ENCODE measurements around the gene MYORG.
A peak's percentile ranks its signal among the peaks of the same experiment; 100 is the strongest.

The MYORG gene

DNA sequence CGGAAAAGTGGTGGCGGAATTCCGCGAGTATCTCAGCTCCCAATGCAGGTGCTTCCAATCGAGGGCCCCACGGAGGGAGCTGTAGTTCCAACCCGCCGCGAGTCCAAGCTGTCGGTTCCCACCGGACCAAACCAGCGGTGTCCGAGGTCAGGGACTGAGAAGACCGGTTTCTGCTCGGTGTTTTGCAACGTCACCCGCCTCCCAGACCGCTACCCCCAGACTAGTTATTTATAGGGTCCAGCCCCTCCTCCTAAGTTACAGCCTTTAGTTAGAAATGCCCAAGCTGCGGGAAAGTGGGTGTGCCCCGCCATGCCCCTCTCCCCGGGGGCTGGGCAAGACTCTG, 677 bp upstream of the MYORG start:
- Histone ChIP-seq H3K9me3 (ENCODE audit: insufficient read depth, low read length, severe bottlenecking) (no peaks in the 10 kb centered on the region), H3K4me1 (ENCODE audit: insufficient read depth, low read length) (peaks cover 32% of the 10 kb centered on the region), H3K4me2 (ENCODE audit: insufficient read depth, low read length) (peak overlapping the region; percentile 76), H3K9ac (ENCODE audit: low read depth, low read length) (peak overlapping the region; percentile 58; the same call in 1 of the 2 replicates), H3K27ac (ENCODE audit: low read length) (no peak overlapping the region), H3K27me3 (ENCODE audit: insufficient read depth, low read length, poor library complexity) (no peaks in the 10 kb centered on the region), H2AFZ (ENCODE audit: low read depth, low read length) (peak overlapping the region; percentile 60), H3K36me3 (ENCODE audit: insufficient read depth, low read length) (no peaks in the 10 kb centered on the region), H4K20me1 (ENCODE audit: insufficient read depth, low read length) (0 out of 2 replicates have a peak, but pooled peaks cover 7% of the 10 kb centered on the region), H3K4me3 (ENCODE audit: low read depth in 1 of 2, low read length in 2 of 2) (peak overlapping the region in 1 of 2 experiments; percentile 58; a peak in 3 of 4 replicates), H3K79me2 (ENCODE audit: insufficient read depth, low read length) (no peaks in the 10 kb centered on the region)
- DNase-seq (no peak), ATAC-seq (ENCODE audit: insufficient read depth, low read depth) (no peak)
- no peak for TF ChIP-seq EZH2 (IDR thresholded peaks at IDR 0.05; ENCODE audit: borderline replicate concordance, low read depth, low read length, severe bottlenecking)
- TF ChIP-seq, protein P1, sequence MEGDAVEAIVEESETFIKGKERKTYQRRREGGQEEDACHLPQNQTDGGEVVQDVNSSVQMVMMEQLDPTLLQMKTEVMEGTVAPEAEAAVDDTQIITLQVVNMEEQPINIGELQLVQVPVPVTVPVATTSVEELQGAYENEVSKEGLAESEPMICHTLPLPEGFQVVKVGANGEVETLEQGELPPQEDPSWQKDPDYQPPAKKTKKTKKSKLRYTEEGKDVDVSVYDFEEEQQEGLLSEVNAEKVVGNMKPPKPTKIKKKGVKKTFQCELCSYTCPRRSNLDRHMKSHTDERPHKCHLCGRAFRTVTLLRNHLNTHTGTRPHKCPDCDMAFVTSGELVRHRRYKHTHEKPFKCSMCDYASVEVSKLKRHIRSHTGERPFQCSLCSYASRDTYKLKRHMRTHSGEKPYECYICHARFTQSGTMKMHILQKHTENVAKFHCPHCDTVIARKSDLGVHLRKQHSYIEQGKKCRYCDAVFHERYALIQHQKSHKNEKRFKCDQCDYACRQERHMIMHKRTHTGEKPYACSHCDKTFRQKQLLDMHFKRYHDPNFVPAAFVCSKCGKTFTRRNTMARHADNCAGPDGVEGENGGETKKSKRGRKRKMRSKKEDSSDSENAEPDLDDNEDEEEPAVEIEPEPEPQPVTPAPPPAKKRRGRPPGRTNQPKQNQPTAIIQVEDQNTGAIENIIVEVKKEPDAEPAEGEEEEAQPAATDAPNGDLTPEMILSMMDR (IDR thresholded peaks at IDR 0.05; ENCODE audit: borderline replicate concordance, extremely low read depth, low read length, poor library complexity, severe bottlenecking), result no peak

- H4K20me1 ChIP-seq (ENCODE audit: insufficient read depth, low read length), result 0 out of 2 replicates have a peak, but pooled peaks cover 7% of the 10 kb centered on the region
- peak; percentile 33 for DNase-seq
- H3K4me1 ChIP-seq (ENCODE audit: insufficient read depth, low read length), result peaks cover 32% of the 10 kb centered on the region
- H3K9me3 ChIP-seq (ENCODE audit: insufficient read depth, low read length, severe bottlenecking), result no peaks in the 10 kb centered on the region
- peak overlapping the region; percentile 63 for H2AFZ ChIP-seq (ENCODE audit: low read depth, low read length)
- peak overlapping the region; percentile 76 for H3K4me2 ChIP-seq (ENCODE audit: insufficient read depth, low read length)
- no peaks in the 10 kb centered on the region for H3K36me3 ChIP-seq (ENCODE audit: insufficient read depth, low read length)
- no peak overlapping the region for H3K27ac ChIP-seq (ENCODE audit: low read length)
- H3K9ac ChIP-seq (ENCODE audit: low read depth, low read length), result peak overlapping the region; percentile 58
- H3K27me3 ChIP-seq (ENCODE audit: insufficient read depth, low read length, poor library complexity), result no peaks in the 10 kb centered on the region
- peak overlapping the region; percentile 19 to 58; a peak in 3 of 4 replicates for H3K4me3 ChIP-seq (ENCODE audit: low read depth in 1 of 2, low read length in 2 of 2)
- H3K79me2 ChIP-seq (ENCODE audit: insufficient read depth, low read length), result no peaks in the 10 kb centered on the region
- TF ChIP-seq, protein P1 (IDR thresholded peaks at IDR 0.05; ENCODE audit: borderline replicate concordance, extremely low read depth, low read length, poor library complexity, severe bottlenecking), result no peak
- no peak for TF ChIP-seq EZH2 (IDR thresholded peaks at IDR 0.05; ENCODE audit: borderline replicate concordance, low read depth, low read length, severe bottlenecking)
- no peak for ATAC-seq (ENCODE audit: insufficient read depth, low read depth)
Measured at GRCh38 chr9:34375901-34376595, 650 bp downstream of the MYORG start.

DNA sequence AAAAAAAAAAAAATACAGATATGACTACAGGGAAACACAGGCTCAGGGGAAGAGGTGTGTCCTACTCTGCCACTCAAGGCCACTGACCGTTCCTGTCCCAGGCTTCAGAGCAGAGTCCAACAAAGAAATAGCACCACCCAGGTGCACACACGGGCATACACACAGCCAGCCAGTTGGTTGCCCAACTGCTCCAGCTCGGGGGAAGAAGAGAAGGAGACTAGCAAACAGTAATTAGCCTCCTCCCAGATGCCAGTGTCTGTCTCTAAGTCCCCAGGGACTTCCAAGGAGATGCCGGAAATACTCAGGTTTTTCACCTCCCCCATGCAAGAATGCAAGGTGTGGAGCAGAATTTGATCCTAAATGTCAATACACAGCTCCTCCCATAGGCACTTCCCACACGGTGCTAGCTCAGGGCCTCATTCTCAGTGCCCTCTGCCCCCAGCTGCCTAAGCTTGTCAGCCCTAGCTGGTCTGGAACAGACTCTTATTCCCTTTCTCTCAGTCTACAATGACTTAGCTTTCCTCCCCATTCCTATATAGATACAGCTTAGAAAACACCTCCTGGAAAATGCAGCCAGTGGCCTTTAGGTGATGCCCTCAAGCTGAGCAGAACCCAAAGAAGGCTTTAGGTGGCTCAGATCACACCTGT, 1.7 kb downstream of the MYORG start:
- H2AFZ ChIP-seq (ENCODE audit: low read depth, low read length), result no peak overlapping the region
- no peak for DNase-seq
- no peak overlapping the region for H3K4me2 ChIP-seq (ENCODE audit: insufficient read depth, low read length)
- H3K9ac ChIP-seq (ENCODE audit: low read depth, low read length), result no peak overlapping the region
- H3K9me3 ChIP-seq (ENCODE audit: insufficient read depth, low read length, severe bottlenecking), result no peaks in the 10 kb centered on the region
- no peak overlapping the region for H3K27ac ChIP-seq (ENCODE audit: low read length)
- H3K79me2 ChIP-seq (ENCODE audit: insufficient read depth, low read length), result no peaks in the 10 kb centered on the region
- H3K4me3 ChIP-seq (ENCODE audit: low read depth in 1 of 2, low read length in 2 of 2), result no peak overlapping the region
- TF ChIP-seq, protein P1 (IDR thresholded peaks at IDR 0.05; ENCODE audit: borderline replicate concordance, extremely low read depth, low read length, poor library complexity, severe bottlenecking), result no peak
- no peak for TF ChIP-seq EZH2 (IDR thresholded peaks at IDR 0.05; ENCODE audit: borderline replicate concordance, low read depth, low read length, severe bottlenecking)
- H3K4me1 ChIP-seq (ENCODE audit: insufficient read depth, low read length), result peaks cover 32% of the 10 kb centered on the region
- H3K27me3 ChIP-seq (ENCODE audit: insufficient read depth, low read length, poor library complexity), result no peaks in the 10 kb centered on the region
- ATAC-seq (ENCODE audit: insufficient read depth, low read depth), result no peak
- no peaks in the 10 kb centered on the region for H3K36me3 ChIP-seq (ENCODE audit: insufficient read depth, low read length)
- 0 out of 2 replicates have a peak, but pooled peaks cover 7% of the 10 kb centered on the region for H4K20me1 ChIP-seq (ENCODE audit: insufficient read depth, low read length)
